Endothelial cell of umbilical vein (primary cell): Measurements from ENCODE around the gene PRDX5.

Source experiments
- EZH2 ChIP-seq: IDR thresholded peaks from 2 replicates; pipeline ENCODE4 v1.6.1; 2012; ENCODE audit warnings: borderline replicate concordance, low read depth, mild to moderate bottlenecking, moderate library complexity, low read length, inconsistent platforms; ENCODE audit not compliant: severe bottlenecking
- FOS ChIP-seq: IDR thresholded peaks from 2 replicates; pipeline ENCODE4 v1.6.1; 2011; ENCODE audit warnings: mild to moderate bottlenecking, low read length, moderate library complexity, borderline replicate concordance; ENCODE audit not compliant: insufficient read depth
- GATA2 ChIP-seq: IDR thresholded peaks from 2 replicates; pipeline ENCODE4 v1.7.0; 2011; ENCODE audit warnings: low read depth, mild to moderate bottlenecking, moderate library complexity, mixed read lengths, low read length; ENCODE audit not compliant: insufficient read length, insufficient read depth
- POLR2A ChIP-seq: IDR thresholded peaks from 2 replicates; pipeline ENCODE4 v1.6.1; 2012; ENCODE audit warnings: low read depth, mild to moderate bottlenecking, control low read depth, low read length
- POLR2AphosphoS5 ChIP-seq: IDR thresholded peaks from 2 replicates; pipeline ENCODE4 v1.6.1; 2012; ENCODE audit warnings: low read depth, mild to moderate bottlenecking, control low read depth, low read length, moderate library complexity; ENCODE audit not compliant: insufficient read depth
- TF ChIP-seq, protein P1 (sequence below), 2 donors: IDR thresholded peaks; 1 replicate in 1 of 2; 2 replicates in 1 of 2; pipeline ENCODE4 v1.5.1; 2011; ENCODE audit warnings: low read length in 2 of 2, mild to moderate bottlenecking in 2 of 2, moderate library complexity in 2 of 2, control low read depth in 1 of 2, inconsistent platforms in 1 of 2, low read depth in 1 of 2; ENCODE audit not compliant: insufficient read depth in 1 of 2; ENCODE audit errors: extremely low read depth in 1 of 2

DNA sequence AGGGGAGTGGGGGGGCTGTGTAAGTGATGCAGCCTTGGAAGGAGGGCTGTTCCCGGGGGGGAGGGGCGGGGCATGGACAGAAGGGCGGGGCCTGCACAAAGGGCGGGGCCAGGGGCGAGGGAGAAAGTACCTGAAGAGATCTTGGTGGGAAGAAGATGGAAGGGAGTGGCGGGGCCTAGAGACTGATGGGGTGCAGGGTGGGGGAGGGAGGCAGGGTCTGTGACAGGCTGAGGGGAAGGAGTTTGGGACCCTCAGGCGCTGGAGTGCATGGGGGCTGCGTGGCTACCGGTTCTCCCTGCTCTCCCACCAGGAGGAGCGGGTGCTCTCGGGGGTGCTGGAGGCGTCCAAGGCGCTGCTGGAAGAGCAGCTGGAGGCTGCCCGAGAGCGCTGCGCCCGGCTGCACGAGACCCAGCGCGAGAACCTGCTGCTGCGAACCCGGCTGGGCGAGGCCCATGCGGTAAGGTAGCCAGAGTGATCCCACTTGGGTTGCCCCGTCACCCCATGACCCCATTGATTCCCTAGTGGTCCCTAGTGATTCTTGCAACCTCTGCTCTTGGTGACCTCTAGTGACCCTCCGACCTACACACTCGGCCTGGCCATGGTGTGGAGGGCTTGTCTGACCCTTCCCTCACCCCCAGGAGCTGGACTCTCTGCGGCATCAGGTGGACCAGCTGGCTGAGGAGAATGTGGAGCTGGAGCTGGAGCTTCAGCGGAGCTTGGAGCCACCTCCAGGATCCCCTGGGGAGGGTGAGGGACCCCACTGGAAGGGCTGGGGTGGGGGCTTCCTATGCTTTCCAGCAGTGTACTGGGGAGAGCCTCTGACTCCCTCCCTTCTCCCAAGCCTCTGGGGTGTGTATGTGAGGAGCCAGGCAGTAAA, 25.2 kb downstream of the PRDX5 start:
- TF ChIP-seq, protein P1, sequence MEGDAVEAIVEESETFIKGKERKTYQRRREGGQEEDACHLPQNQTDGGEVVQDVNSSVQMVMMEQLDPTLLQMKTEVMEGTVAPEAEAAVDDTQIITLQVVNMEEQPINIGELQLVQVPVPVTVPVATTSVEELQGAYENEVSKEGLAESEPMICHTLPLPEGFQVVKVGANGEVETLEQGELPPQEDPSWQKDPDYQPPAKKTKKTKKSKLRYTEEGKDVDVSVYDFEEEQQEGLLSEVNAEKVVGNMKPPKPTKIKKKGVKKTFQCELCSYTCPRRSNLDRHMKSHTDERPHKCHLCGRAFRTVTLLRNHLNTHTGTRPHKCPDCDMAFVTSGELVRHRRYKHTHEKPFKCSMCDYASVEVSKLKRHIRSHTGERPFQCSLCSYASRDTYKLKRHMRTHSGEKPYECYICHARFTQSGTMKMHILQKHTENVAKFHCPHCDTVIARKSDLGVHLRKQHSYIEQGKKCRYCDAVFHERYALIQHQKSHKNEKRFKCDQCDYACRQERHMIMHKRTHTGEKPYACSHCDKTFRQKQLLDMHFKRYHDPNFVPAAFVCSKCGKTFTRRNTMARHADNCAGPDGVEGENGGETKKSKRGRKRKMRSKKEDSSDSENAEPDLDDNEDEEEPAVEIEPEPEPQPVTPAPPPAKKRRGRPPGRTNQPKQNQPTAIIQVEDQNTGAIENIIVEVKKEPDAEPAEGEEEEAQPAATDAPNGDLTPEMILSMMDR (IDR thresholded peaks at IDR 0.05; ENCODE audit: extremely low read depth in 1 of 2, insufficient read depth in 1 of 2, low read depth in 1 of 2, low read length in 2 of 2), result no peak
- TF ChIP-seq FOS, result no peak
- TF ChIP-seq POLR2A, result no peak
- TF ChIP-seq EZH2, result no peak
- TF ChIP-seq GATA2, result no peak
- no peak for TF ChIP-seq POLR2AphosphoS5
